HCT116 (cell line): ENCODE data around the gene MAPK1.

Experiments used
- CTCF ChIP-seq, 3 experiments: fragments of 200-600 bp in 1 of 3; sonication (generic) in 1 of 3; IDR thresholded peaks in 2 of 3; conservative IDR thresholded peaks in 1 of 3; 2 replicates each; pipeline ENCODE4 v1.5.1; 2012 to 2017; ENCODE audit warnings: low read depth in 2 of 3, low read length in 2 of 3, antibody characterized with exemption in 1 of 3, borderline replicate concordance in 1 of 3, control low read depth in 1 of 3, mild to moderate bottlenecking in 1 of 3, mixed read lengths in 1 of 3, mixed run types in 1 of 3, moderate library complexity in 1 of 3; ENCODE audit not compliant: insufficient read depth in 1 of 3
- POLR2A ChIP-seq: IDR thresholded peaks from 2 replicates; pipeline ENCODE4 v1.7.0; 2011; ENCODE audit warnings: borderline replicate concordance; ENCODE audit not compliant: insufficient read depth, insufficient read length; ENCODE audit errors: extremely low read depth
- POLR2AphosphoS5 ChIP-seq: IDR thresholded peaks from 2 replicates; pipeline ENCODE4 v1.6.1; 2011; ENCODE audit warnings: mild to moderate bottlenecking, low read depth, low read length, moderate library complexity
- SP1 ChIP-seq: IDR thresholded peaks from 2 replicates; pipeline ENCODE4 v1.6.1; 2012; ENCODE audit warnings: low read depth

GRCh38 chr22:21791635-21792625 lies 75.5 kb downstream of the MAPK1 start:
- TF ChIP-seq CTCF (IDR thresholded peaks at IDR 0.05 in 2 of 3, conservative IDR thresholded peaks at IDR 0.05 in 1 of 3; ENCODE audit: borderline replicate concordance in 1 of 3, insufficient read depth in 1 of 3, low read depth in 2 of 3, low read length in 2 of 3) (no peak), SP1 (no peak), POLR2AphosphoS5 (no peak), POLR2A (no peak)
